LNCAP (cell line): Measurements from ENCODE around the gene FGD6.

Experiments used
- TF ChIP-seq, protein P1 (sequence below): fragments of 450-650 bp; IDR thresholded peaks from 2 replicates; pipeline ENCODE4 v1.5.1; 2017; ENCODE audit warnings: mild to moderate bottlenecking

FGD6 gene

DNA sequence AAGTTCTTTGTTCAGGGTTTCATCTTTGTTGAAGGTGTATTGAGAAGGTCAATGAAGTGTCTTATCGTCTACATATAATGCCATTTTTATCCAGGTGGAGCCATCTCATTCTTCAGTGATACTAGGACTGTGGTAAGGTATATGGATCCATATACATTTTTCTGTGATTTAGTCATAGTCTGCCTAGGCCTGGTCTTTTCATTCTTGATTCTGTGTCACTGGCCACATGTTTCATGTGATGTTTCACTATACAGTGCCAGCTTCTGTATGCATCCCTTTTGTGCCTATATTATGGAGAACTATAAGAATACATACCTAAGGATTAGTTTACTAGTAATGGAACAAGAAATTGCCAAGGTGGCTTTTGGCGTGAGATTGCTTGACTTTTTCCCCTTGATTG, 40.9 kb upstream of the FGD6 start:
- TF ChIP-seq, protein P1, sequence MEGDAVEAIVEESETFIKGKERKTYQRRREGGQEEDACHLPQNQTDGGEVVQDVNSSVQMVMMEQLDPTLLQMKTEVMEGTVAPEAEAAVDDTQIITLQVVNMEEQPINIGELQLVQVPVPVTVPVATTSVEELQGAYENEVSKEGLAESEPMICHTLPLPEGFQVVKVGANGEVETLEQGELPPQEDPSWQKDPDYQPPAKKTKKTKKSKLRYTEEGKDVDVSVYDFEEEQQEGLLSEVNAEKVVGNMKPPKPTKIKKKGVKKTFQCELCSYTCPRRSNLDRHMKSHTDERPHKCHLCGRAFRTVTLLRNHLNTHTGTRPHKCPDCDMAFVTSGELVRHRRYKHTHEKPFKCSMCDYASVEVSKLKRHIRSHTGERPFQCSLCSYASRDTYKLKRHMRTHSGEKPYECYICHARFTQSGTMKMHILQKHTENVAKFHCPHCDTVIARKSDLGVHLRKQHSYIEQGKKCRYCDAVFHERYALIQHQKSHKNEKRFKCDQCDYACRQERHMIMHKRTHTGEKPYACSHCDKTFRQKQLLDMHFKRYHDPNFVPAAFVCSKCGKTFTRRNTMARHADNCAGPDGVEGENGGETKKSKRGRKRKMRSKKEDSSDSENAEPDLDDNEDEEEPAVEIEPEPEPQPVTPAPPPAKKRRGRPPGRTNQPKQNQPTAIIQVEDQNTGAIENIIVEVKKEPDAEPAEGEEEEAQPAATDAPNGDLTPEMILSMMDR: no peak

DNA sequence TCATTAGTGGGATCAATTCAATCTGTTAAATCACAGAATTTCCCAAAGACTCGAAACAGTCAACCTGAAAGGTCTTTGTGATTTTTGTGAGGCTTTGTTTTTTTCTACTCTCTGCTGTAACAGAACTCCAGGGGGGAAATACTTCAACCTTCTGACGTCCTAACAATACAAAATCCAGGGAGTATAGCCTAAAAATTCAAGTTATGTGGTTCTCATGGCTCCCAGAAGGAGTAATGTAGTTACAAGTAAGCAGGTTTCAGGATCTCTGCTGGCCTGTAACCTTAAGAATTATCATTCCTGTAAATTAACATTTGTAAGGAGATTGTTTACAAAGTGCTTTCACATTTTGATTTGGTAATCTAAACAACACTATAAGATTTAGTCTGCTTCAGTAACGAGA, 40.3 kb upstream of the FGD6 start:
- TF ChIP-seq, protein P1: no peak

DNA sequence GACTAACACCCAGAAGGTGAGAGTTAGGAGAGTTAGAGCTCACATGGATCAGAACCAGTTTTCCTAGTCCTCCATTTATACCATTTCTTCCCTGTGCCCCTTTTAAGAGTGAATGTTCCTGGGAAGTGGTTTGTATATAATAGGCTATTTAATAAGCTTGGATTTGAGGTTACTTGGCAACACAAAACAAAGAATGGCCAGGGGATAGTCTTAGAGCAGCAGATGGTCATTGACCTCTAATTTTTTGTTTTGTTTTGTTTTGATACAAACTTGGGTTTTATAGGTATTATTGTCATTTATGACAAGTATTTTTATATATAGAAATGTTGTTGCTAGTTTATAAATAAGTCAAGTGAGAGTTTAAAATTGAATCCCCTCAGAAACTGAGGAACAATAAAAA, 36.1 kb upstream of the FGD6 start:
- TF ChIP-seq, protein P1: no peak

DNA sequence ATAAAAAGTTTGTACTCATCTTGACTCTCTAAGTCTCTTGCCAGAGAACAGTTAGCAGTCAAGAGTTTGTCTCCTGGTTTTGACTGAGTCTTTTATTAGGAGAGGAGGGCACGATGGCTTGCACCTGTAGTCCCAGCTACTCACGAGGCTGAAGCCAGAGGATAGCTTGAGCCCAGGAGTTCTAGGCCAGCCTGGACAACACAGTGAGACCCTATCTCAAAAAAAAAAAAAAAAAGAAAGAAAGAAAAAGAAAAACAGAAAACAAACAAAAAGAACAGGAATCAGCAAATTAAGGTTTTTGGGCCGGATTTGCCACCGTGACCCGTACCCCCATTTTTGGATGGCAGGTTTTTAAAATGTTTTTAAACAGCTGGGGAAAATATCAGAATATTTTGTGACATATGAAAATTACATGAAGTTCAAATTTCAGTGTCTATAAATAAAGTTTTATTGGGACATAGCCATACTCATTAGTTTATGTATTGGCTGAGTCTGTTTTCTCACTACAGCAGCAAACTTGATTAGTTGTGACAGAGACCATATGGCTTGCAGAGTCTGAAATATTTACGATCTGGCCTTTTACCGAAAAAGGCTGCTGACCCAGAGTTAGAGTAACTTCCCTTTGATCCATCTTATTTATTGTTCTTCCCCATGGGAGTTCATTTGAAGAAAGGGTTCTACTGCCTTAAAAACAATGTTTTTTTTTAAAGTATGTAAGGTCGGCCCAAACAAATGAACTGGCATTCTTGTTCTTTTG, 31.5 kb upstream of the FGD6 start:
- TF ChIP-seq, protein P1: no peak

DNA sequence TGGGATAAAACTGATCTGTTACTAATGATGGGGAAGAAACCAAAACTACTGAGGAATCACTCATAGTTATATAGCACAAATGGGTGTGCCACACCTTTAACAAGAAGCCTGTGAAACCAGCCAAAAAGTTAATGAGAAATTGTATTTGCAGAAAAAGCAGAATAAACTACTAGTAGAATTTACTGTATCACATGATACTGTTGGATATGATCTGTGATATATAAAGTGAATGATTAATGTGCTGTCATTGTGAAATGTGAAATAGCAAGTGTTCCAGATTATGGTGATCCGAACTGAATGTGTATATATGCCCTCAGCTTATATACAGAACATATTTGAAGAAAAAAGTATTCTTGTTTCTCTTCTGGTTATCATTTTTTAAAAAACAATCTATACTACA, 30.8 kb upstream of the FGD6 start:
- TF ChIP-seq, protein P1: no peak

DNA sequence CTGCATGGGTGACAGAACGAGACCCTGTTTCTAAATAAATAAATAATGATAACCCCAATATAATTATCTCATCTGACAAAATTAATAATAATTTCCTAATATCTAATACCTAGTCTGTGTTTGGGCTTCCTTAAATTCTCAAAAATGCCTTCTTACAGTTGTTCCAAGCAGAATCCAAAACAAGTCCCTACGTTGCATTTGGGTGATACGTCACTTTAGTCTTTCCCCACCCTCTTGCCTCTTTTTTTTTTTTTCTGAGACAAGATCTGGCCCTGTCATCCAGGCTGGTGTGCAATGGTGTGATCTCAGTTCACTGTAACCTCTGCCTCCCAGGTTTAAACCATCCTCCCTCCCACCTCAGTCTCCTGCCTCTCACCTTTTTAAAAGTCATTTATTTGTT, 27.1 kb upstream of the FGD6 start:
- TF ChIP-seq, protein P1: no peak

DNA sequence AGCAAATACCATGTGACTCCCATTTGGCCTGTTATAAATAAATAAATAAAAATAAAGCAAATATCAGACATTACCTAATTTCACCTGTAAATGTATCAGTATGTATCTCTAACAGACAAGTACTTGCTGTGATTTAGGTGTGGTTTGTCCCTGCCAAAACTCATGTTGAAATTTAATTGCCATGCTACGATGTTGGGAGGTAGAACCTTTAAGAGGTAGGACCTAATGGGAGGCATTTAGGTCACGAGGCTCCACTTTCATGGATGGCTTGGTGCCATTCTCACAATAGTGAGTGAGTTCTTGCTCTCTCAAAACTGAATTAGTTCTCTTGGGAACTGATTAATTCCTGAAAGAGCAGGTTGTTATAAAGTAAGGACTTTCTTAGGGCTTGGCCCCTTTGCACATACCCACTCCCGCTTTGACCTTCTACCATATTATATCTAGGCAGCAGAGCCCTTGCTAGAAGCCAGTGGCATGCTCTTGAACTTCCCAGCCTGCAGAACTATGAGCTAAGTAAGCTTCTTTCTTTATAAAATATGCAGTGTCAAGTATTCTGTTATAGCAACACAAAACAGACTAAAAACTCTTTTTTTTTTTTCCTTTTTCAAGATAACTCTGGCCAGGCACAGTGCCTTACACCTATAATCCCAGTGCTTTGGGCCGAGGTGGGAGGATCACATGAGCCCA, 26.4 kb upstream of the FGD6 start:
- TF ChIP-seq, protein P1: no peak
